Epidermal melanocyte (primary cell): ENCODE data around the gene TIPIN.

Experiments
- DNase-seq: peaks from one replicate; pipeline ENCODE4 v3.0.0; 2011; ENCODE audit warnings: low spot score; ENCODE audit not compliant: insufficient read length

Gene TIPIN

DNA sequence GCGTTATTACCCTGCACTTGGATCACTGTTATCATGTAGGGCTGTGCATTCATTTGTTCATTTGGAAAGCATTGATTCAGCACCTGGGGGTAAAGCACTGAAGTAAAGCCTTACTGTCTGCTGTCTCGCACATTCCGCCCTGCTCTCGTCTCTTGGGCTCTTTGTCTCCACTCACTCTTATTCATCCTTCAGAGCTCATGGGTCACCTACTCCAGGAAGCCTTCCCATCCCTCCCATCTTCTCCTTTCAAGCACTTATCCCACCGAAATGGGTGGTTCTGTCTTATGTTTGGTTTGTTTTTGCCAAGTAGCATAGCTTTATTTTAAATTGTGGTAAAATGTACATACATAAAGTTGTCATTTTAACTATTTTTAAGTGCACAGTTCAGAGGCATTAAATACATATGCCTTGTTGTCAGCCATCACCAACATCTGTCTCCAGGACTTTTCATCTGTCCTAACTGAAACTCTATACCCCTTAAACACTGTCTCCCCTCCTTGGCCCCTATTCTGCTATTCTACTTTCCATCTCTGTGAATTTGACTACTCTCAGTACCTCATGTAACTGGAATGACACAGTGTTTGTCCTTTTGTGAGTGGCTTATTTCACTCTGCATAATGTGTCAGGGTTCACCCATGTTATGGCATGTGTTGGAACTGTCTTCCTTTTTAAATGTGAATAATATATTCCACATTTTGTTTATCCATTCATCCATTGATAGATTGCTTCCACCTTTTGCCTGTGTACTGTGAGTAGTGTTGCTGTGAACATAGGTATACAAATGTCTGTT is 53.8 kb downstream of the TIPIN start:
- DNase-seq, result no peak

DNA sequence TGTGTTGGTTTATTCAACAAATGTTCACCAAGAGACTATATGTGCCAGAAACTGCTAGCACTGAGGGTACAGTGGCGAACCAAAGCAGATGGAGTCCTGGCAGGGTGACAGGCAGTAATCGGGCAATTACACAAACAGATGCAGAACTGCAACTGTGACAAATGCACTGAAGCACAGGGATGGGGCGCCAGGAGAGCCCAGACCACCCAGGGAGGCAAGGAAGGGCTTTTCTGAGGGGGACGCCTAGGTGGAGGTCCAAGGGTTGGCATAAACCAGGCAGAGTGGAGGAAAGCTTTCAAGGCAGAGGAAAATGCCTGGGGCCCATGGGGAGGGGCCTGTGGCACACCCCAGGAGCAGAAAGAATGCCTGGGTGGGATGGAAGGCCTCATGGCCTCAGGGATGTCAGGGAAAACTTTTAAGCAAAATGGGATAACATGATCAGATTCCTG is 57.7 kb downstream of the TIPIN start:
- DNase-seq, result no peak

DNA sequence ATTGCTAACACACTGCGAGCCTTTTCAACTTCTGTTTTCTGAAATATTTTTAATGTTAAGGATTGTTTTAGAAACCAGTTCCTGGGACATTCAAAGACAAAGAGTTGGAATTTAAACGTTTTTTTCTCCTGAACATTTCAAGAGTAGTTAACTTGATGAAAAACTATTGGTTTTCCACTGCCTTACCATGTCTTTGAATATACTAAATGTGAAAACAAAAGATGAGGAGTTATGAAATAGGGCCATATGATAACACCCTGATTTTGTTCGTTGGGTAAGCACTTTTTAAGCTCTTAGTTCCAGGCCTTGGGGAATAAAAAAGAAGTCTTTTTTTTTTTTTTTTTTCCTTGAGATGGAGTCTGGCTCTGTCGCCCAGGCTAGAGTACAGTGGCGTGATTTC is 60.3 kb downstream of the TIPIN start:
- no peak for DNase-seq

DNA sequence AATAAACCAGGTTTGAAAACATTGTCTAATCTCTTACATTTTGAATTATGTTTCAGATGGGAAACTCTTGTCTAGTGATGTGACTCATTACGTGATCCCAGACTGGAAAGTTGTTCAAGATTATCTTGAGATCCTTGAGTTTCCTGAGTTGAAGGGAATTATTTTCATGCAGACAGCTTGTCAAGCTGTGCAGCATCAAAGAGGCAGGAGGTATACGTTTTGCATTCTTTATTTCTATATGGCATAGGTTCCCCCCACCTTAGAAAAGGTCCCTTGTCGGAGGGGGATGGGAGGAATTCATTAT is 61.6 kb downstream of the TIPIN start:
- DNase-seq, result no peak

DNA sequence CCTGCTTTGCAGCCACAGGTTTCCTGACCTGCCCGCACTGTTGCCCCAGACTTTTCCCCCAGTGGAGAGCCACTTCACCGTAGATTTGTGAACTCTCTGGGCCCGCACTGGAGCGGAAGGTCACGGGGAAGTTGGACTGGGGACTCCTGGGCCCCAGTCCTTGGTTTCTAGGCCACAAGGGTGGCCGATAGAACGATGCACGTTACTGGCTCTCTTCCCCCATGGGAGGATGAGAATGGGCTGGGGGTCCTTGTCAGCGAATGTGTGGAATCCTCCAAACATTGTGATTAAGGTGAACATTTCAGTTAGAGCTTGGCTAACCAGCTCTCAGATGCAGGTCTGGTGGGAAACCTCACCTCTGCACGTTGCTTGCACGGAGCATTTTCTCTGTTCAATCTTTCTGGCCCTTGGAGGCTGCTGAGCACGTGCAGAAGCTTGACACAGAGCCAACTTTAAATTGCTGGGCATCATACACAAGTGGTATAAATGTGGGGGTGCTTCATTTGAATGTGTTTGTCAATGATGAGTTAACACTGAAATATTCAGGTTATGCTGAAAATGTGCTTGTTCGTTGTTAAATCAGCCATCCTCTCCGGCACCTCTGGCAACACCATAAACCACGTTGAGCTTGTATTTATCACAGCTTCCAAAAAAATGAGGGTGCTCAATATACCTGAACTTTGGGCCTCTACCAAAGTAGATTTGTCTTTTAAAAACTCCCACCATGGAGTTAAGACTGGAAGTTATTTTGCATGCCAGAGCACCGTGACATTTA is 62.1 kb downstream of the TIPIN start:
- DNase-seq, result peak; percentile 37

DNA sequence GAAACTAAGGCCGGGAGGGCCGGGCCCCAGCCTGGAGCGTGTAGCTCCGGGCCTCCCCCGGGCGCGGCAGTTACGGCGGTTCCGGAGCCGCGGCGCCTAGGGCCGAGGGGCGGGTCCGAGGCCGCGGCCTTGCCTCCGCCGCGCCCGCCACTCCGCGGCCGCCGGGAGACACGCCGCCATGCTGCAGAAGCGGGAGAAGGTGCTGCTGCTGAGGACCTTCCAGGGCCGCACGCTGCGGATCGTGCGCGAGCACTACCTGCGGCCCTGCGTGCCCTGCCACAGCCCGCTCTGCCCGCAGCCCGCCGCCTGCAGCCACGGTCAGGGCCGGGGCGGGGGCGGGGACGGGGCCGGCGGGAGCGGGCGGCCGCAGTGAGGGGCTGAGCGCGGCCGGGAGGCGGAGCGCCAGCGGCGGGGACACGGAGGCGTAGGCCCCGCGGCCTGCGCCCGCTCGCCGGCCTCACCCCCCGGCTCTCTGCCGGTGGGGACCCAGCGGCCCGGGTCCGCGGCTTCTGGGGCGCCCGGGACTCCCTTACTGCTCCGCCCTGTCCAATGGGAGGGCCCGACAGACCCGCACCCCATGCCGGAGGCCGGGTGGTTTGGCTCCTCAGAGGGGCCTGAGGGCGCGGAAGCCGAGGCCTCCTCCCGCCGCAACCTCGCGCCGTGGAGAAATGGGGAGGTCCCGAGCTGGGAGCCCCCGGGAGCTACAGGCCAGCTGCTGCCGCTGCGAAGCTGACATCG is 62.9 kb downstream of the TIPIN start, which contains the start of gene DIS3L:
Gene DIS3L, plus strand, starts transcription at position 150 of the 738 bp plus-strand sequence. Its CDS starts 29 bp downstream, at position 179.
- DNase-seq, result peak; percentile 54

DNA sequence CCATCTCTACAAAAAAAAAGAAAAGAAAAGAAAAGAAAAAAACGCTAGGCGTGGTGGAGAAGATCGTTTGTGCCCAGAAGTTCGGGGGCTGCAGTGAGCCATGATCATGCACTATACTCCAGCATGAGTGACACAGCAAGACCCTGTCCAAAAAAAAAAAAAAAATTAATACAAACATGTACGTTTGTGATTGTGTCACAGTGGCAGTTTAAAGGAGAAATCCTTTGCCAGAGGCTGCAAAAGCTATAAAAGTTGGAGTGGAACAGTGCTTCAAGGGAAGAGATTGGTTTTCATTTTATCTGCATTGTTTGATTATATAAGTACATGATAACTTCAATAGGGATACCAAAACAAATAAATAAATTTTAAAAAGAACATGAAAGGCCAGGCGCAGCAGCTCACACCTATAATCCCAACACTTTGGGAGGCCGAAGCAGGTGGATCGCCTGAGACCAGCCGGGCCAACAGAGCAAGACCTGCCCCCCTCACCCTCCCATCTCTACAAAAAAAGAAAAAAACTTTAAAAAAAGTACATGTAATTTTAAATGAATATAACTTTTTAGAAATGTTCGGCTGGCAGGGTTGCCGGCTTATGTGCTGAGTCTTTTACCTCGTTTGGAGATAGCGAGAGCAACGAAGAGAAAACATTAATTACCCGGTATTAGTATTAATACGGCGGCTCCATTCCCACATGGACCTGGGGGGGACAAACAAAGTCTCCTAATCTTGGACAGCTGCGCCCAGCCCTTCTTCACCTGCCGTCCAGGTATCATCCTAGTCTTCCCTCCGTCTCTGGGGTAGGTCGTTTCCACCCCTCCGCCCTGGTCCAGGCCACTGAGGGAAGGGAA is 63.7 kb downstream of the TIPIN start:
- DNase-seq, result no peak

DNA sequence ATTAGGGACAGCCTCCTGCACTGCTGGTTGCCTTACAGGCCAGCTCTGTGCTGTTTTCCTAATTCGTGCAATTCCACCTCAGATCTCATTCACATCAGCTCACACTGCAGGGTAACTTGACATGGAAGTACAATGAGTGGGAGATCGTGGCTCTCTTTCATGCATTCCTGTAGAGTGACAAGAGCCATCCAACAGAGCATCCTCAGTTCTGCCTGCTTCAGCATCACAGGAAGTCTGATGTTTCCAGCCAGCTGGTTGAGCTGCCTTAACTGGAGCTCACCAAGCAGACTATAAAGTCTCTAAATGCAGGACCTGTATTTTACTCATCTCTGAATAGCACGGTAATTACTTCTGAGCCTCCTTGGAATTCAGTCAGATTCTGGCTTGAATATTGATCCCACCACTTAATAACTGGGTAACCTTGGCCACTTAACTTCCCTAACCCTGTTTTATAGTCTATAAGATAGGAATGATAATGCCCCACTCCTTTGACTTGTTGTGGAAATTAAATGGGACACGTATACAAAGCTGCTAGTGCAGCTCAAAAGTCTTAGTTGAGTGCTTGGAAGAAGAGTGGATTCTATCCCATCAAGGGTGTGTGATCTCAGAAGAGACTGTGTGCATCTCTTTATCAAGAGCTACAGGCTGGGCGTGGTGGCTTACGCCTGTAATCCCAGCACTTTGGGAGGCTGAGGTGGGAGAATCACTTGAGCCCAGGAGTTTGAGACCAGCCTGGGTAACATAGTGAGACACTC is 64.5 kb downstream of the TIPIN start:
- DNase-seq, result no peak

DNA sequence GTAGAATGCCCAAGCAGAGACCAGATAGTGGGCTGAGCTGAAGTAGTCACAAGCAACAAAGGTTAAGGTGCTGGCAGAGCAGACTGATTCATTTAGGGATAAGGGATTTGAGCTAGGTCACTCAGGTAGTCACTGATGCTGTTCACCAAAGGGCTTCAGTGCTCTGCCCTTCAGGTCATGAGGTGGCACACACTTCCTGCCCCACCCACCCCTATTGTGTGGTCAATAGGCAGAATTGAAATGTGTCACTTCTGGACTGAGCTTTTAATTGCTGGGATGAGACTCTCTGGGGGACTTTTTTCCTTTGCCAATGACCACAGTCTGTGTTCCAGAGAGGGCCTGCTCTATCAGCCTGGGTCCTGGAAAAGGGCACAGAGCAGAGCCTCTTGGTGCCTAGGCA is 66.0 kb downstream of the TIPIN start:
- no peak for DNase-seq

DNA sequence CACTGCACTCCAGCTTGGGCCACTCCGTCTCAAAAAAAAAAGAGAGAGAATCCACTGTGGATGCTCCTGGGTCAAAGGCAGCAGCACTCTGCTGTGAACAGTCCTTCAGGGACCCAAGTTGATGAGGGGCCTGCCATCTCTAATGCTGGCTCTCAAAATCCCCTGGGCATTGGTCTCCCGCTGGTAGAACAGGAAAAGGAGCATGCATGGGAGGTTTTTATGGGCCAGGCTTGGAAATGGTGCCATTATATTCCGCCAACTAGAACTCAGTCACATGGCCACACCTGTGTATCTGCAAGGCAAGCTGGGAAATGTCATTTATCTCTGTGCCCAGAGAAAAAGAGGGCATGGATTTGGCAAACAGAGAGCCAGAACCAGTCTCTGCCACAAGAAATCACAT is 66.5 kb downstream of the TIPIN start:
- no peak for DNase-seq

DNA sequence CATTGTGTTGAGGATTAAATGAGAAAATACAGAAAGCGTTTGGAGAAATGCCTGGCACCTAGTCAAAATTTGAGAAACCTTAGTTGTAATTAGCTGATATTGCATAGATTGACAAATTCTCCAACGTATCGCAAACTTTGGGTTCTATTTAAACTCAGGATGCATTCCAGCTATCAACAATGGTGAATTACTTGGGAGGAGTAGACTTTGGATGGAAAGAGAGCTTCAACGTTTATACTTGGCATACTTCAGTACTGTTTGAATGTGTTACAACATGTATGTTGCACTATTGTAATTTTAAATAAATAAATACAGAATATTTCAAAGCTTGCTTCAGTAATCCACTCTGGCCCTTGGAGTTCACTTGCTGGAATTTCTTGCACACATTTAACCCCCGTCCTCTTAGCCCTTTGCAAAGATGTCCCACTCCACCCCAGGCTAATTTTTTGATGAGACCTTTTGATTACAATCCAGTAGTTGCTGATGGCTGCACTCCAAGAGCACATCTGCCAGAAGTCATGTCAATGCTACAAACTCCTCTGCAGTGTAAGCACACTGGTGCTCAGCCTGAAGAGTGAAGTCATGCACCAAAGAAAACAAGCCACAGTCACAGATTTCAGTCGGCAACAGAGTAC is 67.8 kb downstream of the TIPIN start:
- DNase-seq, result no peak

DNA sequence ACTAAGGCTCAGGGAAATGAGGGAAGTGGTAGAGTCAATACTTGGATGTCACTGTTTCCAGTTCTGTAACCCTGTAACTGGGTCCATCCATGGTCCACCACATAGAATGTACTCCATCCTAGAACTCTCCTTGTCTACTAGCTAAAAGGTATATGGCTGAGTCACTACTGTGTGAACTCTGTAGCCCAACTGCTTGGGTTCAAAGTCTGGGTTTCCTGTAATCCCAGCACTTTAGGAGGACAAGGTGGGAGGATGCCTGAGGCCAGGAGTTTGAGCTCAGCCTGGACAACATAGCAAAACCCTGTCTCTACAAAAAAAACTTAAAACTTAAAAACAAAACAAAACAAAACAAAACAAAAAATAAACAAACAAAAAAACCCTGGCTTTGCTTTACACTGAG is 68.4 kb downstream of the TIPIN start:
- no peak for DNase-seq

DNA sequence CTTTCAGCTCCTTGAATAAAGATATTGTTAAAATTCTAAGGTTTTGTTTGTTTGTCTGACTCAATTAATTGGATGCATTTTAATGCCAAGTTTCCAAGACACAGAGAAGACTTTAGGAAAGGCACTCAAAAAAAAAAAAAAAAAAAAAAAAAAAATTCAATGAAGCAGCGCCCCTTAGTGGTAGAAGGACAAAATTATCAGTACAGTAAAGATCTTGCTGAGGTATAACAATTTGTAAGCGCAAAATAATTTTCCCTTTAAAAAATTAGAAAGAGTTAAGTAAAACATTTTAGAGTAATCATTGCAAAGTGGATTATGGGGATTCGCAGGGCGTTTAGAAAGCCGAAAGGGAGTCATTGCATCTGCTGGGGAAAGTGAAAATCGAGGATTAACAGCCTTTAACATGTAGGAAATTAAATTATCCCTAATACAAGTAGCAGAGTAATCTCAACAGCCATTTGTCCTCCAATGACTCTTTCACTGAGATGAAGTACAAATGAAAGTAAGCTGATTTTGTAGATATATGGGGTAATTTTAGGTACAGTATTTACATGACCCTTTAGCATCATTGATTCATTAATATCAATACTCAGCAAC is 68.9 kb downstream of the TIPIN start:
- DNase-seq, result no peak
